HCT116 (cell line): Measurements from ENCODE around the gene LMBRD1. TPM values are rescaled to one million over a fixed set of nuclear protein-coding genes. Genes with fewer than 3 reads are reported as not detected.

Experiments
- ATAC-seq: fragments of 200-7000 bp; cut with Tn5 transposase; 2 replicates; pipeline ENCODE4 v1.9.1; 2020; ENCODE audit warnings: mild to moderate bottlenecking, moderate library complexity
- BruUV-seq: library from RNA; stranded (reverse); fragments of 400-500 nt; replicated peaks from 2 replicates; lab custom pipeline; 2021; lab: Mats Ljungman, UMichigan
- CTCF ChIA-PET: fragments of 300-600 bp; sonication (Branson Sonifier 250); formaldehyde crosslinking; loops from one replicate; lab custom pipeline; 2021; ENCODE audit warnings: antibody characterized with exemption; lab: Charles Lee
- POLR2A ChIA-PET: fragments of 300-600, 350-600 bp; sonication (Branson Sonifier 250); formaldehyde crosslinking; loops from one replicate; lab custom pipeline; 2021; ENCODE audit warnings: antibody characterized with exemption; lab: Charles Lee
- RAD21 ChIA-PET, 2 experiments: fragments of 300-600 bp; sonication (Branson Sonifier 250); formaldehyde crosslinking; loops; one replicate each; lab custom pipeline; 2023; ENCODE audit warnings: low total read pairs in 2 of 2; ENCODE audit not compliant: uncharacterized antibody in 2 of 2, unreplicated experiment in 2 of 2, low non-redundant PET in 1 of 2; lab: Charles Lee
- DNase-seq: peaks from one replicate; pipeline ENCODE4 v3.0.0-alpha.2; 2010; ENCODE audit warnings: low read depth, low spot score
- H2AFZ ChIP-seq: fragments of 200-600 bp; shearing (Covaris generic), sonication (generic); 2 replicates; pipeline ENCODE4 v1.6.1; 2017; ENCODE audit warnings: low read depth, mixed run types, mixed read lengths, antibody characterized with exemption, low read length; ENCODE audit not compliant: poor library complexity, severe bottlenecking
- H3K27ac ChIP-seq: 2 replicates; pipeline ENCODE4 v1.5.1; 2012; ENCODE audit warnings: low read depth, low read length
- H3K27me3 ChIP-seq: fragments of 200-600 bp; sonication (generic); 2 replicates; pipeline ENCODE4 v1.6.1; 2016; ENCODE audit warnings: mixed run types, low read length, mixed read lengths; ENCODE audit not compliant: insufficient read depth
- H3K36me3 ChIP-seq, 2 experiments: fragments of 200-500 bp in 1 of 2; fragments of 200-600 bp in 1 of 2; sonication (Bioruptor generic) in 1 of 2; sonication (generic) in 1 of 2; 2 replicates each; pipeline versions ENCODE4 v1.5.1 to v1.6.1; 2014 to 2016; ENCODE audit warnings: low read length in 2 of 2, inconsistent platforms in 1 of 2, mixed read lengths in 1 of 2, mixed run types in 1 of 2; ENCODE audit not compliant: insufficient read depth in 2 of 2, control insufficient read depth in 1 of 2
- H3K4me1 ChIP-seq, 2 experiments: fragments of 200-600 bp in 1 of 2; sonication (generic) in 1 of 2; 2 replicates each; pipeline versions ENCODE4 v1.5.1 to v1.6.1; 2012 to 2017; ENCODE audit warnings: low read length in 2 of 2, inconsistent platforms in 1 of 2, mild to moderate bottlenecking in 1 of 2, mixed read lengths in 1 of 2, mixed run types in 1 of 2, moderate library complexity in 1 of 2; ENCODE audit not compliant: insufficient read depth in 2 of 2, control insufficient read depth in 1 of 2
- H3K4me2 ChIP-seq: fragments of 200-600 bp; sonication (generic); 2 replicates; pipeline ENCODE4 v1.6.1; 2017; ENCODE audit warnings: mixed run types, low read length, mixed read lengths
- H3K4me3 ChIP-seq, 2 experiments: fragments of 200-600 bp in 1 of 2; sonication (generic) in 1 of 2; replicated peaks in 1 of 2; 2 replicates each; pipeline ENCODE4 v1.5.1; 2011 to 2016; ENCODE audit warnings: low read length in 2 of 2, control low read depth in 1 of 2, low read depth in 1 of 2, mild to moderate bottlenecking in 1 of 2, mixed read lengths in 1 of 2, mixed run types in 1 of 2
- H3K79me2 ChIP-seq: fragments of 200-600 bp; sonication (generic); 2 replicates; pipeline ENCODE4 v1.6.1; 2017; ENCODE audit warnings: mild to moderate bottlenecking, mixed run types, low read length, moderate library complexity, mixed read lengths; ENCODE audit not compliant: insufficient read depth
- H3K9ac ChIP-seq: fragments of 200-600 bp; sonication (generic); 2 replicates; pipeline ENCODE4 v1.6.1; 2016; ENCODE audit warnings: low read length, mixed read lengths
- H3K9me2 ChIP-seq: fragments of 200-600 bp; sonication (generic), shearing (Covaris generic); 2 replicates; pipeline ENCODE4 v1.6.1; 2017; ENCODE audit warnings: mixed run types, mild to moderate bottlenecking, moderate library complexity; ENCODE audit not compliant: insufficient read depth
- H3K9me3 ChIP-seq, 2 experiments: fragments of 200-500 bp in 1 of 2; fragments of 200-600 bp in 1 of 2; sonication (Bioruptor generic) in 1 of 2; sonication (generic) in 1 of 2; 2 replicates each; pipeline ENCODE4 v1.6.1; 2014 to 2017; ENCODE audit warnings: low read length in 2 of 2, mixed read lengths in 2 of 2, inconsistent platforms in 1 of 2, low read depth in 1 of 2, mild to moderate bottlenecking in 1 of 2, mixed run types in 1 of 2, moderate library complexity in 1 of 2; ENCODE audit not compliant: control insufficient read depth in 1 of 2, insufficient read depth in 1 of 2
- H4K20me1 ChIP-seq: fragments of 200-600 bp; sonication (generic), shearing (Covaris generic); 2 replicates; pipeline ENCODE4 v1.6.1; 2017; ENCODE audit warnings: mixed run types, mild to moderate bottlenecking, moderate library complexity; ENCODE audit not compliant: insufficient read depth
- ATF3 ChIP-seq: IDR thresholded peaks from 2 replicates; pipeline ENCODE4 v1.6.1; 2012
- CEBPB ChIP-seq: IDR thresholded peaks from 2 replicates; pipeline ENCODE4 v1.6.1; 2012; ENCODE audit warnings: low read depth
- CTCF ChIP-seq, 3 experiments: fragments of 200-600 bp in 1 of 3; sonication (generic) in 1 of 3; IDR thresholded peaks in 2 of 3; conservative IDR thresholded peaks in 1 of 3; 2 replicates each; pipeline ENCODE4 v1.5.1; 2012 to 2017; ENCODE audit warnings: low read depth in 2 of 3, low read length in 2 of 3, antibody characterized with exemption in 1 of 3, borderline replicate concordance in 1 of 3, control low read depth in 1 of 3, mild to moderate bottlenecking in 1 of 3, mixed read lengths in 1 of 3, mixed run types in 1 of 3, moderate library complexity in 1 of 3; ENCODE audit not compliant: insufficient read depth in 1 of 3
- EZH2 ChIP-seq: fragments of 200-600 bp; sonication (generic); IDR thresholded peaks from 2 replicates; pipeline ENCODE4 v1.6.1; 2017; ENCODE audit warnings: antibody characterized with exemption, mixed run types
- EZH2phosphoT487 ChIP-seq: fragments of 200-600 bp; IDR thresholded peaks from 2 replicates; pipeline ENCODE4 v1.6.1; 2018; ENCODE audit warnings: antibody characterized with exemption, borderline replicate concordance
- FOSL1 ChIP-seq: IDR thresholded peaks from 2 replicates; pipeline ENCODE4 v1.6.1; 2012; ENCODE audit warnings: low read depth
- MAX ChIP-seq: IDR thresholded peaks from 2 replicates; pipeline ENCODE4 v1.6.1; 2012
- POLR2A ChIP-seq: IDR thresholded peaks from 2 replicates; pipeline ENCODE4 v1.7.0; 2011; ENCODE audit warnings: borderline replicate concordance; ENCODE audit not compliant: insufficient read depth, insufficient read length; ENCODE audit errors: extremely low read depth
- POLR2AphosphoS5 ChIP-seq: IDR thresholded peaks from 2 replicates; pipeline ENCODE4 v1.6.1; 2011; ENCODE audit warnings: mild to moderate bottlenecking, low read depth, low read length, moderate library complexity
- RAD21 ChIP-seq: IDR thresholded peaks from 2 replicates; pipeline ENCODE4 v1.6.1; 2012; ENCODE audit warnings: low read depth, mild to moderate bottlenecking
- REST ChIP-seq: IDR thresholded peaks from 2 replicates; pipeline ENCODE4 v1.6.1; 2012; ENCODE audit warnings: low read depth
- SIN3A ChIP-seq: IDR thresholded peaks from 2 replicates; pipeline ENCODE4 v1.6.1; 2012; ENCODE audit warnings: low read depth
- SP1 ChIP-seq: IDR thresholded peaks from 2 replicates; pipeline ENCODE4 v1.6.1; 2012; ENCODE audit warnings: low read depth
- SRF ChIP-seq: IDR thresholded peaks from 2 replicates; pipeline ENCODE4 v1.6.1; 2012; ENCODE audit warnings: low read depth
- TCF7L2 ChIP-seq: IDR thresholded peaks from 2 replicates; pipeline ENCODE4 v1.7.0; 2011; ENCODE audit warnings: borderline replicate concordance, inconsistent platforms; ENCODE audit not compliant: insufficient read depth, insufficient read length; ENCODE audit errors: extremely low read depth
- YY1 ChIP-seq: IDR thresholded peaks from 2 replicates; pipeline ENCODE4 v1.6.1; 2011; ENCODE audit warnings: low read length, low read depth, moderate library complexity, mild to moderate bottlenecking; ENCODE audit not compliant: insufficient replicate concordance; ENCODE audit errors: extremely low read depth
- ZBTB33 ChIP-seq: IDR thresholded peaks from 2 replicates; pipeline ENCODE4 v1.6.1; 2011; ENCODE audit warnings: mild to moderate bottlenecking, low read length, moderate library complexity; ENCODE audit not compliant: insufficient replicate concordance; ENCODE audit errors: extremely low read depth
- ZFX ChIP-seq: fragments of 450-650 bp; IDR thresholded peaks from 2 replicates; pipeline ENCODE4 v1.6.1; 2017
- ZNF274 ChIP-seq: fragments of 200-500 bp; sonication (Bioruptor generic); IDR thresholded peaks from 2 replicates; pipeline ENCODE4 v1.6.1; 2014; ENCODE audit warnings: mild to moderate bottlenecking, low read depth, low read length, inconsistent platforms
- intact Hi-C: fragments of 100-400 bp; cut with micrococcal nuclease; formaldehyde crosslinking; loops from 2 replicates; pipeline ENCODE4 v1.10.0; 2022
- total RNA-seq: library from RNA; stranded (reverse); gene quantifications from one replicate; pipeline ENCODE4 v1.2.1, GENCODE V29; 2021; ENCODE audit not compliant: unreplicated experiment

The LMBRD1 gene
- total RNA-seq, 1 experiment from 2014 or later, result 11.9 TPM

- Histone ChIP-seq H3K79me2 (no peaks in the 10 kb centered on the region), H3K4me1 (no peaks in the 10 kb centered on the region), H3K27me3 (no peaks in the 10 kb centered on the region), H3K4me2 (no peak overlapping the region), H2AFZ (no peak overlapping the region), H3K9me3 (no peaks in the 10 kb centered on the region), H3K27ac (no peak overlapping the region), H4K20me1 (no peaks in the 10 kb centered on the region), H3K36me3 (no peaks in the 10 kb centered on the region; a peak in 1 of 4 replicates), H3K4me3 (no peak overlapping the region), H3K9ac (no peak overlapping the region), H3K9me2 (no peaks in the 10 kb centered on the region)
- RAD21 ChIA-PET, result no interaction called here
- intact Hi-C loops, result no loop called here
- TF ChIP-seq FOSL1, result no peak
- no peak for TF ChIP-seq ATF3
- no peak for TF ChIP-seq SIN3A
- TF ChIP-seq MAX, result no peak
- no peak for TF ChIP-seq POLR2A
- no peak for TF ChIP-seq REST
- no peak for TF ChIP-seq POLR2AphosphoS5
- TF ChIP-seq YY1, result no peak
- TF ChIP-seq RAD21, result no peak
- no peak for TF ChIP-seq EZH2
- no peak for TF ChIP-seq SRF
- TF ChIP-seq TCF7L2, result no peak
- TF ChIP-seq CEBPB, result no peak
- TF ChIP-seq ZNF274, result no peak
- TF ChIP-seq SP1, result no peak
- no peak for TF ChIP-seq CTCF (IDR thresholded peaks at IDR 0.05 in 2 of 3, conservative IDR thresholded peaks at IDR 0.05 in 1 of 3; ENCODE audit: borderline replicate concordance in 1 of 3, insufficient read depth in 1 of 3, low read depth in 2 of 3, low read length in 2 of 3)
- no peak for TF ChIP-seq EZH2phosphoT487
- no peak for TF ChIP-seq ZBTB33
- no peak for TF ChIP-seq ZFX
- DNase-seq, result no peak
- CTCF ChIA-PET, result no interaction called here
- POLR2A ChIA-PET, result no interaction called here
- BruUV-seq, result no TSS peak
- ATAC-seq, result no peak
Observed at GRCh38 chr6:69789578-69789977, 7.2 kb downstream of the LMBRD1 start.
